MCF 10A (cell line): ENCODE results near the gene FGB. TPM values are rescaled to one million over a fixed set of nuclear protein-coding genes. Genes with fewer than 3 reads are reported as not detected.

Experiments used
- BruUV-seq: library from RNA; stranded (reverse); fragments of 400-500 nt; replicated peaks from 2 replicates; lab custom pipeline; 2021; lab: Mats Ljungman, UMichigan
- CTCF ChIA-PET: fragments of 300-600 bp; sonication (Branson Sonifier 250); formaldehyde crosslinking; extraction: SDS; loops from one replicate; lab custom pipeline; 2021; ENCODE audit warnings: antibody characterized with exemption, inconsistent platforms; lab: Yijun Ruan, JAX
- POLR2A ChIA-PET: fragments of 300-600, 350-650 bp; sonication (Branson Sonifier 250); formaldehyde crosslinking; extraction: SDS; loops from one replicate; lab custom pipeline; 2020; ENCODE audit warnings: antibody characterized with exemption, inconsistent platforms; lab: Yijun Ruan, JAX
- DNase-seq: peaks from one replicate; pipeline ENCODE4 v3.0.0-alpha.2; 2018; ENCODE audit not compliant: unreplicated experiment
- H3K27ac Mint-ChIP-seq: one replicate; pipeline ENCODE4 v1.8.0; 2022; ENCODE audit warnings: mild to moderate bottlenecking, low read depth, mixed read lengths; ENCODE audit not compliant: unreplicated experiment
- H3K27me3 Mint-ChIP-seq: one replicate; pipeline ENCODE4 v1.8.0; 2022; ENCODE audit warnings: mixed read lengths; ENCODE audit not compliant: insufficient read depth, unreplicated experiment
- H3K36me3 Mint-ChIP-seq: one replicate; pipeline ENCODE4 v1.8.0; 2022; ENCODE audit warnings: mild to moderate bottlenecking, moderate library complexity, mixed read lengths; ENCODE audit not compliant: insufficient read depth, unreplicated experiment
- H3K4me1 Mint-ChIP-seq: one replicate; pipeline ENCODE4 v1.8.0; 2022; ENCODE audit warnings: mixed read lengths; ENCODE audit not compliant: insufficient read depth, unreplicated experiment
- H3K4me3 Mint-ChIP-seq: one replicate; pipeline ENCODE4 v1.8.0; 2022; ENCODE audit warnings: mild to moderate bottlenecking, moderate library complexity, mixed read lengths; ENCODE audit not compliant: unreplicated experiment
- H3K9me3 Mint-ChIP-seq: one replicate; pipeline ENCODE4 v1.8.0; 2022; ENCODE audit warnings: mixed read lengths; ENCODE audit not compliant: unreplicated experiment
- CTCF ChIP-seq: fragments of 200-600 bp; IDR thresholded peaks from one replicate; pipeline ENCODE4 v1.8.0; 2022; ENCODE audit warnings: antibody characterized with exemption, mild to moderate bottlenecking; ENCODE audit not compliant: unreplicated experiment
- intact Hi-C: fragments of 100-400 bp; cut with micrococcal nuclease; formaldehyde crosslinking; loops from 2 replicates; pipeline ENCODE4 v1.14.1; 2022
- total RNA-seq: library from RNA; stranded (reverse); gene quantifications from 2 replicates; pipeline ENCODE4 v1.2.3, GENCODE V29; 2022

The FGB gene
- total RNA-seq, 1 experiment from 2014 or later: not detected

GRCh38 chr4:154578919-154579318, 16.1 kb downstream of the FGB start:
- Mint-ChIP-seq H3K36me3 (no peaks in the 10 kb centered on the region), H3K4me3 (no peak overlapping the region), H3K9me3 (no peaks in the 10 kb centered on the region), H3K27me3 (no peaks in the 10 kb centered on the region), H3K4me1 (no peaks in the 10 kb centered on the region), H3K27ac (no peak overlapping the region)
- intact Hi-C loops: no loop called here
- ChIA-PET CTCF (no interaction called here), POLR2A (interaction anchor here (0.5 to 2.1 kb wide), 3 partner anchors 10 to 1274 kb away, joined by 3 to 8 read pairs (median 3); no protein-coding TSS in a partner anchor)
- TF ChIP-seq CTCF: no peak
- no TSS peak for BruUV-seq
- no peak for DNase-seq

GRCh38 chr4:154579927-154580326, 17.1 kb downstream of the FGB start:
- no TSS peak for BruUV-seq
- intact Hi-C loops: no loop called here
- POLR2A ChIA-PET: no interaction called here

GRCh38 chr4:154582723-154583122, 19.9 kb downstream of the FGB start:
- no peaks in the 10 kb centered on the region for H3K27me3 Mint-ChIP-seq
- no TSS peak for BruUV-seq
- intact Hi-C loops: no loop called here
- no peak for DNase-seq
- H3K4me1 Mint-ChIP-seq: peaks cover 5% of the 10 kb centered on the region
- POLR2A ChIA-PET: interaction anchor here (0.7 kb wide), 1 partner anchor 116 kb away, joined by 3 read pairs; no protein-coding TSS in a partner anchor
- TF ChIP-seq CTCF: no peak
- no peaks in the 10 kb centered on the region for H3K9me3 Mint-ChIP-seq
- no peaks in the 10 kb centered on the region for H3K36me3 Mint-ChIP-seq
- CTCF ChIA-PET: interaction anchor here (1.0 kb wide), 1 partner anchor 104 kb away, joined by 3 read pairs; no protein-coding TSS in a partner anchor
- no peak overlapping the region for H3K4me3 Mint-ChIP-seq
- no peak overlapping the region for H3K27ac Mint-ChIP-seq

More at GRCh38 chr4:154579927-154580326, 17.1 kb downstream of the FGB start:
- H3K27ac Mint-ChIP-seq: no peak overlapping the region
- no peaks in the 10 kb centered on the region for H3K4me1 Mint-ChIP-seq
- DNase-seq: no peak
- no peaks in the 10 kb centered on the region for H3K27me3 Mint-ChIP-seq
- no peak overlapping the region for H3K4me3 Mint-ChIP-seq
- H3K36me3 Mint-ChIP-seq: no peaks in the 10 kb centered on the region
- no peaks in the 10 kb centered on the region for H3K9me3 Mint-ChIP-seq
- CTCF ChIA-PET: no interaction called here
- TF ChIP-seq CTCF: no peak

GRCh38 chr4:154583230-154583629, 20.4 kb downstream of the FGB start:
- no peak overlapping the region for H3K4me3 Mint-ChIP-seq
- no peak for TF ChIP-seq CTCF
- POLR2A ChIA-PET: interaction anchor here (0.5 to 0.7 kb wide), 2 partner anchors 116 to 234 kb away, joined by 3 read pairs; no protein-coding TSS in a partner anchor
- H3K27ac Mint-ChIP-seq: no peak overlapping the region
- BruUV-seq: no TSS peak
- H3K27me3 Mint-ChIP-seq: no peaks in the 10 kb centered on the region
- H3K4me1 Mint-ChIP-seq: peaks cover 5% of the 10 kb centered on the region
- H3K9me3 Mint-ChIP-seq: no peaks in the 10 kb centered on the region
- CTCF ChIA-PET: no interaction called here
- intact Hi-C loops: no loop called here
- H3K36me3 Mint-ChIP-seq: no peaks in the 10 kb centered on the region
- DNase-seq: no peak
